Hematopoietic multipotent progenitor cell treated with erythropoietin and hydrocortisone succinate and interleukin-3 and kit ligand, for 17 days (in vitro differentiated cells): ENCODE measurements around the gene ZRANB3.
A peak's percentile ranks its signal among the peaks of the same experiment; 100 is the strongest.
"Not testable (repeated sequence)": the region's sequence is repeated elsewhere in the genome, so short reads cannot be mapped to it uniquely, and the experiment has no call there.

Experiments used
- DNase-seq: peaks from one replicate; pipeline ENCODE4 v3.0.0-alpha.2; 2015; ENCODE audit warnings: low spot score

ZRANB3 gene

GRCh38 chr2:135530313-135531230 lies at the start of gene ZRANB3:
ZRANB3 (minus strand) TSS chr2:135531218.
- DNase-seq: peak; percentile 90

GRCh38 chr2:135573620-135574019 lies 42.6 kb upstream of the ZRANB3 start:
- no peak for DNase-seq

GRCh38 chr2:135570884-135571283 lies 39.9 kb upstream of the ZRANB3 start:
- no peak for DNase-seq

GRCh38 chr2:135563793-135564192 lies 32.8 kb upstream of the ZRANB3 start:
- no peak for DNase-seq

- DNase-seq: no peak
Measured at GRCh38 chr2:135561925-135562324, 30.9 kb upstream of the ZRANB3 start.

GRCh38 chr2:135557530-135557929 lies 26.5 kb upstream of the ZRANB3 start:
- no peak for DNase-seq

GRCh38 chr2:135555311-135555710 lies 24.3 kb upstream of the ZRANB3 start:
- DNase-seq: no peak

- DNase-seq: no peak
Measured at GRCh38 chr2:135552887-135553286, 21.9 kb upstream of the ZRANB3 start.

GRCh38 chr2:135551356-135551755 lies 20.3 kb upstream of the ZRANB3 start:
- DNase-seq: no peak

GRCh38 chr2:135547311-135547710 lies 16.3 kb upstream of the ZRANB3 start:
- no peak for DNase-seq

GRCh38 chr2:135546436-135546835 lies 15.4 kb upstream of the ZRANB3 start:
- DNase-seq: no peak

GRCh38 chr2:135533545-135533944 lies 2.5 kb upstream of the ZRANB3 start:
- DNase-seq: not testable (repeated sequence)

- no peak for DNase-seq
Measured at GRCh38 chr2:135532581-135532980, 1.6 kb upstream of the ZRANB3 start.

GRCh38 chr2:135531231-135532197 lies 496 bp upstream of the ZRANB3 start, which contains the start of gene R3HDM1:
R3HDM1 (plus strand) TSS chr2:135531484; CDS start chr2:135604846, 73,362 bp downstream.
- peak; percentile 100 for DNase-seq

- no peak for DNase-seq
Measured at GRCh38 chr2:135528006-135528405, 3.0 kb downstream of the ZRANB3 start.

- no peak for DNase-seq
Measured at GRCh38 chr2:135525786-135526185, 5.2 kb downstream of the ZRANB3 start.

GRCh38 chr2:135512099-135512498 lies 18.9 kb downstream of the ZRANB3 start:
- no peak for DNase-seq

GRCh38 chr2:135510577-135510976 lies 20.4 kb downstream of the ZRANB3 start:
- no peak for DNase-seq

- DNase-seq: no peak
Measured at GRCh38 chr2:135504811-135505210, 26.2 kb downstream of the ZRANB3 start.

GRCh38 chr2:135498588-135498987 lies 32.4 kb downstream of the ZRANB3 start:
- DNase-seq: not testable (repeated sequence)

GRCh38 chr2:135494917-135495316 lies 36.1 kb downstream of the ZRANB3 start:
- DNase-seq: no peak

- DNase-seq: no peak
Measured at GRCh38 chr2:135494503-135494902, 36.5 kb downstream of the ZRANB3 start.

GRCh38 chr2:135490376-135490775 lies 40.6 kb downstream of the ZRANB3 start:
- no peak for DNase-seq
